NCI-H1694 (cell line): ENCODE data around the gene UGT1A9.
"Not testable (repeated sequence)": the region's sequence is repeated elsewhere in the genome, so short reads cannot be mapped to it uniquely, and the experiment has no call there.

Source experiments
- DNase-seq: peaks from one replicate; lab custom pipeline; 2025; lab: John Stamatoyannopoulos, UW

Gene UGT1A9

DNA sequence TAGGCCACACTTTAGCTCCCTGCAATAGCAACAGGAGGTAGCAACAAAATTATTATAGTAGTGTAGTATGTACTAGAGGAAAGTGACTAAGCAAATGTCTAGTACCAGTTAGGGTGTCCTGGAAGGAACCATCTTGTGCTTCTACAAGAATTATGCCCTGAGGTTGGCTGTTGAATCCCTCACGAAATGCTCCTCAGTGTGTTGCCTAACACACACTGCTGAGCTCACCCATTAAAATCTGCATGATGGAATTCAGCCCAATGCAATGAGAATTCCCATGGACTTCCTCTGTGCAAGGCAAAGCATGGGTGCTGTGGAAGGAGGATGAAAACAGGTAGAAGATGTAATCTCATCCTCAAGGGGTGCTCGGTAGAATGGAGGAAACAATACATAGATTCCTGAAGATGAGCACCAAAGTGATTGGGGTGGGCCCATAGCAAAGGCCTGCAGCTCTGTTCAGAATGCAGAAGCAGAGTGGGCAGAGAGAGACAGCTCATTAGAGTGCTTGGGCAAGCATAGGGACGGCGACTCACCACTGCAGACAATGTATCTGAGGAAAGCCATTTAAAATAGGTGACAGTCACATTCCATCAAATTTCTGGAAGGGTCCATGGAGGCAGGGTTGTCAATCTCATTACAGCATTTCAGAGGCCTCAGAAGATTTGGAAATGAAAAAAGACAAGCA is 8.8 kb downstream of the UGT1A9 start:
- no peak for DNase-seq

DNA sequence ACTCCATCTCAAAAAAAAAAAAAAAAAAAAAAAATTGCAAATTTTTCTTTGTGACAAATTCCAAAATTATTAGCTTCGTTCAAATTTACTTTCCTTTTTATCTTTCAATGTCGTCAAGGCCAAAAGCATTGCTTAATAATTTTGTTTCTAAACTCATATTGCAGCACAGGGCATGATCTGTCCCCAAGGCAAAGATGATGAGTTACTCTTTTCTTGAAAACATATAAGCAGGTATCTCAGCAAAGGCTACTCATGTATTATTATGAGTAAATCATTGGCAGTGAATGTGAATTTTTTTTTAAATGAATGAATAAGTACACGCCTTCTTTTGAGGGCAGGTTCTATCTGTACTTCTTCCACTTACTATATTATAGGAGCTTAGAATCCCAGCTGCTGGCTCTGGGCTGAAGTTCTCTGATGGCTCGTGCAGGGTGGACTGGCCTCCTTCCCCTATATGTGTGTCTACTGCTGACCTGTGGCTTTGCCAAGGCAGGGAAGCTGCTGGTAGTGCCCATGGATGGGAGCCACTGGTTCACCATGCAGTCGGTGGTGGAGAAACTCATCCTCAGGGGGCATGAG is 9.9 kb downstream of the UGT1A9 start, which contains the start of gene UGT1A7:
UGT1A7 (plus strand) TSS at position 381 of the 579 bp plus-strand sequence; CDS start at position 418, 37 bp downstream.
- DNase-seq = no peak

DNA sequence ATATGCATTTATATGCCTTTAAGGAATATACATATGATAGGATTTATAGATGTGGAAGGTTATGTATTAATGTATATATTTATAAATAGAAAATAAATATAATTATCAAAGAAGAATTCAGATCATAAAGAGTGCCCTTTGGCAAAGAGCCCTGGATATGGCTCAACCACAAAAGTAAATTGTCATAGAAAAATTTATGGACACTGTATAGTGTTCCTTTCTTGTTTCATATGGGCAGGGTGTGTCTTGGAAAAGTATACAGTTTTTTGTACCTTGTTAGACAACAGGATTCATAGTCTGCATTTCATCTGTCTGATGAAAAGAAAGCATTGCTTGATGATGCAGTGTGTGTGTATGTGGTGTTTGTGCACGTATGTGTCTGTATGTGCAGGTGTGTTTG is 12.9 kb downstream of the UGT1A9 start:
- no peak for DNase-seq

DNA sequence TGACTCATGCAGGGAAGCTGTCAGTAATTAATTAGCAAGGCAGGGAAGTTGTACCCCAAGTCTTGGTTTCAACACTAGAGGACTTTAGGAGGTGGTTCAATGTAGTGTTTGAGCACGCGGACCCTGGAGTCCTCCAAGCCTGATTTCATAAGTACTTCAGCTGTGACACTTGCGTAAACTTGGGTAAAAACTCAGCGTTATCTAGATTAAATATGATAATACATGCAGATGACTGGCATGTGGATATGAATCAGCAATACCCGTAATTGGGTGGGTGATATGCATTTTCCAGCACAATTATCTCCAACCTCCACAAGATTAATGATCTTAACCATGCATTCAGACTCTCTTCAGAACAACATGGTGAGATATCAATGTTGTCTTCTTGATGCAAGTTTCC is 15.2 kb downstream of the UGT1A9 start:
- DNase-seq = no peak

DNA sequence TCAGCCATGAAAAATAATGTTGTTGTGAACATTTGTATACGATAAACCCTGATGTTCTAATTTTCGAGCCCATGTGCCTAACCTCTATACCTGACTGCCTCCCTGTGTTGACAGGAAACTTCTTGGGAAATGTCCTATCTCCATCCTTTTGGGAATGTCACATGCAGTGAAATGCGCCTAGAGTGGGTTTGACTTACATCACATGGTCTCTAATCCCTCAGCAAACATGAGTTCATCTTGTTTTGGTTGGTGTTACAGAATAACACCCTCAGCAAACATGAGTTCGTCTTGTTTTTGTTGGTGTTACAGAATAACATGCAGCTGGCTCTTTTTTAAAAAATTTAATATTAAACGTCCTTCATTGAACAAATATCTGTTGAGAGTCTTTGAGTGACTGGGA is 16.6 kb downstream of the UGT1A9 start:
- no peak for DNase-seq

DNA sequence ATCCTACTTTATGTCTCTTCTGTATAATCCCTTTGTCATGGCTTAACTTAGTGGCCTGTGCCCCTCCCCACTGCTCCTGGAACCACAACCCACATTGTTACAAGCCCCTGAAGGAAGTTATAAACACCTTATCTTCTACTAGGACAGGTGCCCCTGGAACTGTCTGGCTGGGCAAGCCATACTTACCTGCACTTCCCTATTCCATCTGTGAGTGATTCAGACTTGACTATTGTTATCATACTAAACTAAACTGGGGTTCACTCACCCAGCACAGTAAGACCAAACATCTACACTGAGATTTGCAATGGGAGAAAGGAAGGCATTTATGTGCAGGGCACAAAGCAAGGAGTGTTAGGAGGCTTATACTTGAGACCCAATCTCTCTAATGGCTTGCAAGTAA is 17.3 kb downstream of the UGT1A9 start:
- DNase-seq = no peak

DNA sequence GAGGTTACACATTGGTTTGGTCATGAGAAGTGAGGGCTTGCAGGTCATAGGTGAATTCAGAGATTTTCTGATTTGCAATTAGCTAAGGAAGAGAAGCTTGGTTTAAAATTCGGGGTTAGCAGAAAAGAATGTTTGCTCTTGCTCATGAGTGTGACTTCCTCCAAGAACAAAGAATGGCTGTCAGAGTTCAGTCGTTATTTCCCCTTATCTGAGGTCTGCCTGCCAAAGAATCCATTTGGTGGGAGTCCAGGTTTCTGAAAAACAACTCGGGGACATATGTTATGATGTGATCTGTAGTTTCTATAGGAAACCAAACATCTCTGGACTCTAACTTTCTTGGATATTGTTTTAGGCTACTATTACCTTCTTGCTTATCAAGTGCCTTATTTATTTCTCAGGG is 17.8 kb downstream of the UGT1A9 start:
- DNase-seq = no peak

DNA sequence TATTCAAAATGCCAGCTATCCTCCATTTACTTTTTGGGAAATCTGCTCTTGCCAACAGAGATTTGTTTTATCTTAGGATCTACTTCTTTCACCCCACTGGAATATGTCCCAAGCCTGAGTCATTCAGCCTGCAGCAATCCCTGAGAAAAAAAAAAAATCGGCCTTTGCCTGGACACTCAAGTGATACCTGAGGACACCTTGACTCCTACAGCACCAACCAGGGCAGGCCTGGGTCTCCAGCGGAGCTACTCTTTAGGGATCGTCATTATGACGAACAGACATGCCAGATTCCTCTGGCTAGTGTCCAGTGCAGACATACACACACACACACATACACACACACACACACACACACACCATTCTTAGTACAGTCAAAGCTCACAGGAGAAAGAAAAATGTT is 18.7 kb downstream of the UGT1A9 start:
- DNase-seq = no peak

DNA sequence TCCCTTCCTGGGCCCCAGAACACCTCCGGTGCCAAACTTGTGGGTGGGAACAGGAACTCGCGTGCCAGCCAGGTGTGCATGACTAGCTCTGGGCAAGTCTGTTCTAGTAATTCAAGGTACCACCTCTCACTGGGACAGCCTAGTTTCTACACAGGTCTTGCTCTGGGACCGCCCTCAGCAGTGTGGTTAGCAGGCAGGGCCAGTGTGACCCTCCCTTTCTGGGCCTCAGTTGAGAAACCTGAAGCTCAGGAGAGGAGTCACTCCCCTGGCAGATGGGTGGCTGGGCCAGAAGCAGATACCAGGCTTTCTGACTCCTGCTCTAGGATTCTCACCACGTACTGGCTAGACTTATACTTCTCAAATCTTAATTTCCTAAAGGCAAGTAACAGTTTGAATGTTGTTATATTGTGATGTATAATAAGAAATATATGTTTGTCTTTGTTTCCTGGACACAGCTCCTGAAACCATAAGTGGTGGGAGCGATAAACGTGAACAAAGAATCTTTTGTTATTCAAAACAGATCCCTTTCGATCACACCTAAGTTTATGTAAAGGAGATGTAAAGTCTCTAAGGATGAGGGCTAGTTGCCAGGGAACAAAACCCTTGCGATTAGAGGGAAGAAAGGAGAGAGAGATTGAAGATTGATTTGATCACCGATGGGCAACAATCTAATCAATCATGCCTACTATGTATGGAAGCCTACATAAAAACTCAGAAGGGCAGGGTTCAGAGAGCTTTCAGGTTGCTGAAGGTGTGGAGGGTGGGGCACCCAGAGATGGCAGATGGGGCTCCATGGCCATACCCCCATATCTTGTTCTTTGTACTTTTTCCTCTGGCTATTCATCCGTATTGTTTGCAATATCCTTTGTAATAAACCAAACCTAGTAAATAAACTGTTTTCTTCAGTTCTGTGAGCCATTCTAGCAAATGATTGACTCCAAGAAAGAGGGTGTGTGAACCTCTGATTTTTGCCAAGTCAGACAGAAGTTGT is 20.0 kb downstream of the UGT1A9 start:
- no peak for DNase-seq

DNA sequence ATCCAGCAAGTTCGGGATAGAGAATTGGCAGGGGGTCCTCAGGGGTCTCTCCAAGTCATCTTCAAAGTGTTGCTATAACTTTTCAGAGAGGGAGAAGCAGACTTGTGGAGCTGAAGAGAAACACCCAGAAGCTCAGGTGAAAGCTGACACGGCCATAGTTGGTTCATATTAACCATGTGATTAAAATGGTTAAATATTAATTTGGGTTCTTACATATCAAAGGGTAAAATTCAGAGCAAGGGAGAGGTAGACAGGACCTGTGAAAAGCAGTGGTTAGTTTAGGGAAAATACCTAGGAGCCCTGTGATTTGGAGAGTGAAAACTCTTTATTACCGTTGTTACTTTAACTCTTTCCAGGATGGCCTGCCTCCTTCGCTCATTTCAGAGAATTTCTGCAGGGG is 20.9 kb downstream of the UGT1A9 start, which contains the start of gene UGT1A6:
UGT1A6 (plus strand) TSS at position 243 of the 400 bp plus-strand sequence; CDS start at position 358, 115 bp downstream.
- no peak for DNase-seq

DNA sequence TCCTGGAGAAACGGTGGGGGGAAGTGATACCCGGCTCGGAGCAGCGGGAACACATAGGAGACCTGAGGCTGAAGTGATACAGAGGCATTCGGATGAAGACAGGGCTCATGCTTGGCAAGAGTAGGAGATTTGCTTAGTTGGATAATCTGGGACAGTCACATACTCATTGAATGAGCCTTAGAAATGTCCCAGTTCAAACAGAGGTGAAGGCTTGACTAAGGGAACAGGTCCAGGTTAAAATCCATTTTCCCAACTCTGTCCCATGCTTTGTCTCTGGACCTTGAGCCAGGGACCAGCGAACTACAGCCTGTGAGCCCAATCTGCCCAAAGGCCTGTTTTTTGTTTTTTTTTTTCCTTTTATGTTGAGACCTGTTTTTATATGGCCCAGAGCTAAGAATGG is 22.3 kb downstream of the UGT1A9 start:
- DNase-seq = no peak

DNA sequence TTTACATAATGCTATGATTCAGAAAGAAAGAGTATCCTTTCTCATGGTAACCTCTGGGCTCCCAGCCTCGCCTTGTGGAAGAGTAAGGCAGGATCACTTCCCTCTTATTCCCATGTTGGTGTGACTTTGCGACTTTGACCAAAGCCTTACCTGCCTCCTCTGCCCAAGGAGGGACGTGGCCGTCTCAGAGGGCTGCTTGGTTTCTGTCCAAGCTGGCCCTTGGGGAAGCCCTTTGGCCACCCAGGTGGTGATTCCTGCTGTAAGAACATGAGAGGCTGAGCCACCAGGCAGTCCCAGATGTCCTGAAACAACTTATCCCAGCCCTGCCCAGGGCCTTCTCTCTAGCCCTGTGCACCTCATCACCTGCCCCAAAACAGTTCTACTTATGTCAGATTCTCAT is 27.0 kb downstream of the UGT1A9 start:
- DNase-seq = no peak

DNA sequence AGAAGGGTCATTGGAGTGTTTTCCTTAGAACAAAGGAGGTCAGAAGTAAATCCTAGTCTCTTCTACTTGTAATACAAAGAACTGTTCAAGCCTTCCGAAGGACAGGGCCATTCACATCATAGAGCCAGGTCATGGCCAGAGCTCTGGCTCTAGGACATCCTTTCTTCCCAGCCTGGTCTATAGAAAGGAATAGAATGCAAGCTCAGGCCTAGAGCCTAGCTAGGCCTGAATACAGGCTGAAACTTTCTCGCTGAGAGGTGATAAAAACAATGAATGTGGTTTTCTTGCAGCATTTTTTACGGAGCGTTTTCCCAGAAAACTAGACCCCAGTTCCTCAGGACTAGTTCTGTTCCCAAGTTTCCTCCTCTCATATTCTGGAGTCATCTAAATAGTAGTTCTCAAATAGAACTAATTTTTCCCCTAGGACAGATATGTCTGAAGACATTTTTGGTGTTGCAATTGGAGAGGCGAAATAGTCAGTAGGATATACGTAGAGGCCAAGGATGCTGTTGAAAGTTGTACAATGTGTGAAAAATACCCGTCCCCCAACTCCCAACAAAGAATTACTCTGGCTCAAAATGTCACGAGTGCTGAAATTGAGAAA is 27.8 kb downstream of the UGT1A9 start:
- DNase-seq = no peak

DNA sequence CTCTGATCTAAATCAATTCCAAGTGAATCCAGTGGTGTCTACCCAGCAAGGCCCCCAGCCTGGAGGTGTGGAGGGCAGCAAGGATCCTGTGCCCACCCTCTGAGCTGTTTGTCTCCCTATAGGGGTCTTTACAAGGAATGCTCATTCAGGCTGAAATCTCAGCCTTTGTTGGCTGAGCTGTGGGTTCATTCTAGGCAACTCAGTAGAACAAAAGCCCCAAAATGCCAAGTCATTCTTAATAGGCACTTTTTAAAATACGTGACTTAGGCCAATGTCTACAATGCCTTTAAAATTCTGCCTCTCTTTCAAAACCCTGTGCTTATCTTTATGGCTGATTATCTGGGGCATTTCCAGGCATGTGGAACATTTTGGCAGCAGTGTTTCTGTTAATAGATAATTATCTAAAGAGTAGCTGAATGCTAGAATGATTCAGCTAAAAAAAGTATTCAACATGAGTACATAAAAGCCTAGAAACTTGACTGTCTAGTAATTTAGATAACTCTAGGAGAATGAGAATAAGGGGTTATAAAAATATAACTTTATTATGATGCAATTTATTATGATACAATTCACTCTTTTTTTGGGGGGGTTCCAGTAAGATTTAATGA is 28.4 kb downstream of the UGT1A9 start:
- DNase-seq = no peak

DNA sequence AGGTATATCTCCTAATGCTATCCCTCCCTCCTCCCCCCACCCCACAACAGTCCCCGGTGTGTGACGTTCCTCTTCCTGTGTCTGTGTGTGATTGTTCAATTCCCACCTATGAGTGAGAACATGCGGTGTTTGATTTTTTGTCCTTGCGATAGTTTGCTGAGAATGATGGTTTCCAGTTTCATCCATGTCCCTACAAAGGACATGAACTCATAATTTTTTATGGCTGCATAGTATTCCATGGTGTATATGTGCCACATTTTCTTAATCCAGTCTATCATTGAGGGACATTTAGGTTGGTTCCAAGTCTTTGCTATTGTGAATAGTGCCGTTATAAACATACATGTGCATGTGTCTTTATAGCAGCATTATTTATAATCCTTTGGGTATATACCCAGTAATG is 29.1 kb downstream of the UGT1A9 start:
- not testable (repeated sequence) for DNase-seq

DNA sequence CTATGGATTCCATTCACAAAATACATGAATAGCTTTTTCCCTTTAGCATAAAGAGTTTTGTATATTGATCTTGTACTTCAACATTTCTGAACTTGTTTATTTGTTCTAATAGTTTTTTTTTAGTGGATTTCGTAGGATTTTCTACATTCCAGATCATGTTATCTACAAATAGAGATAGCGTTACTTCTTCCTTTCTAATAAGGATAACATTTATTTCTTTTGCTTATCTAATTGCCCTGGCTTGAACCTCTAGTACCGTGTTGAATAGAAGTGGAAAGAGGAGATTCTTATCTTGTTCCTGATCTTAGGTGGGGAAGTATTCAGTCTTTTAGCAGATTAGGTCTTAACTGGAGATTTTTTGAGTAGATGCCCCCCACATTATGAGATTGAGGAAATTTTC is 30.5 kb downstream of the UGT1A9 start:
- no peak for DNase-seq

DNA sequence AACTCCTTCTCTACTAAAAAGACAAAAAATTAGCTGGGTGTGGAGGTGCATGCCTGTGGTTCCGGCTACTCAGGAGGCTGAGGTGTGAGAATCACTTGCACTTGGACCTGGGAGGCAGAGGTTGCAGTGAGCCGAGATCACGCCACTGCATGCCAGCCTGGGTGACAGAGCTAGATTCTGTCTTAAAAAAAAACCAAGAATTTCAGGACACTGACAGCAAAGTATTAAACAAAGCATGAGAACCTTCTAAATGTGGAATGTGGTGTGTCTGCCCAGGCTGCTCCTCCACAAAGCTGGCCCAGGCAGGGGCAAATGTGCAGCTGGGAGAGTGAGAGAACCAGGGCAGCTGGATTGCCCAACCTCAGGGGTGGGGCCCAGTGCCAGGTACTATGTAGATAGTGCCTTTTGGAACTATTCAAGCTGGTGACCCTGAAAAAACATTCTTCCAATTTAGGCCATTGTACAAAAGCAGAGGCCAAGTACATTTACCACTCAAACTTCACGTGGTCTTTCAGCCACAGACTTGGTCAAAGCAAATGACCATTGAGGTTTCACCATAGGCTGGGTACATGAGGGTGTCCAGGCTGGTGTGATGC is 34.3 kb downstream of the UGT1A9 start:
- no peak for DNase-seq

DNA sequence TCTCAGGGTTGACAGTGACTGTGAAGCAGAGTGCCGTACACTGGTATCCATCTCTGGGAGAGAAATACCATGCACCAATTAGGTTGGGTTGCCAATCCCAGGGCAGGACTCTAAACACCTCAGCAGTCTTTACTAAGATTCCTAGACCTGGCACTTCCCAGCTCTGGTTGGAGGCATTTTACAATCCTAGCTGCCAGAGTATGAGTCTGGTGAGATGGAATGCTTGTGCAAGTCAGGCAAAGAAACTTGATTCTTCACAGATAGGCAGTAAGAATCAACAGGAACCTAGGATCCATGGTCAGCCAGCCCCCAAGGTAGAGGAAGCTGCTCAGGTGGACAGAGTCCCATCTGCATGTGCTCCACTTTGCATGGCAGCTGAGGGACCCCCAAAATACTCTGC is 35.0 kb downstream of the UGT1A9 start:
- no peak for DNase-seq

DNA sequence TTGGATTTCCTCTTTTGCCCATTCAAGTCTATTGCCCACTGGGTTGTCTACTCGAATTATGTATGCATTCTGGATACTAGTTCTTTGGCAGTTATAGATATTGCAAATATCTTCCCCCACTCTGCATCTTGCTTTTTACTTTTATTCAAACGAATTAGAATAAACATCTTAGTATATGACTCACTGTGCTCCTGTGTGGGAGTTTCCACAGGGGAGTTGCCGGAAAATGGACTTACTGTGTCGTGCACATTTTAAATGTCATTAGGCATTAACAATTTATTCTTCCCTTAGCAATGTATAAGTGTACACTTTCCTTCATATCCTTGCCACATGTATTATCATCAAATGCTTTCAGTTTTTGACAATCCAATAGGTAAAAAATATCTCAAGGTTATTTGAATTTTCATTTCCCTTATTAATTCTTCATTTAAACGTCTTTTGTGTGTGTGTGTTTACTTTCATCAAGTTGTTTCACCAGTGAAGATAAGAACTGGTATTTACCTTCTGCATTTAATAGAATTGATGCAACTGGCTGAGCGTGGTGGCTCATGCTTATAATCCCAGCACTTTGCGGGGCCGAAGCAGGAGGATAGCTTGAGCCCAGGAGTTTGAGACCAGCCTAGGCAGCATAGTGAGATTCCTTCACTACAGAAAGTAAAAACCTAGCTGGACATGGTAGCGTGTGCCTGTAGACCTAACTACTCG is 36.4 kb downstream of the UGT1A9 start:
- no peak for DNase-seq

DNA sequence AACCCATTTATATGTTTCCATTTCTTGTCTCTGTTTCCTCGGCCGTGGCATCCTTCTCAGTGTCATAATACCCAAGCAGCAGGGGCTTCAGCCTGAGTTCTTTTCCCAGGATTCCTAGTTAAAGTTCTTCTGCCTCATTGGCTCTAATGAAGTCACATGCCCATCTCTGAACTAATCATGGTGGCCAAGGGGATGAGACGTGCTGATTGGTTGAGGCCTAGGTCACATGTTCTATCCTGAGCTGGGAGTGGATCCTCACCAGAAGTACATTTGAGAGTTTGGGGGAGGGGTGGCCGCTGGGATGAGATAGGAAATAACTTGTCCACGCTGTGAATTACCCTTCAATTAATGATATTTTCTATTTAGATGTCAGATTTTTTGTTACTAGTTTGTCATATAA is 37.2 kb downstream of the UGT1A9 start:
- DNase-seq = no peak
